GM23338 (cell line): ENCODE measurements around the gene SRD5A2. TPM values are rescaled to one million over a fixed set of nuclear protein-coding genes. Genes with fewer than 3 reads are reported as not detected.

Source experiments
- ATAC-seq: fragments of 200-7000 bp; cut with Tn5 transposase; 3 replicates; pipeline ENCODE4 v1.9.1; 2020
- DNase-seq: peaks from one replicate; pipeline ENCODE4 v3.0.0-alpha.2; 2015; ENCODE audit warnings: low spot score
- H2AFZ ChIP-seq: fragments of 200-600 bp; sonication (generic); 2 replicates; pipeline ENCODE4 v1.8.0; 2016; ENCODE audit warnings: antibody characterized with exemption, mild to moderate bottlenecking, moderate library complexity
- H3F3A ChIP-seq: fragments of 200-600 bp; sonication (generic); replicated peaks from 2 replicates; pipeline ENCODE4 v1.8.0; 2017; ENCODE audit warnings: antibody characterized with exemption, mixed run types, low read depth
- H3K27ac ChIP-seq: fragments of 200-600 bp; sonication (generic); 2 replicates; pipeline ENCODE4 v1.6.1; 2016; ENCODE audit warnings: low read depth
- H3K27me3 ChIP-seq: fragments of 200-600 bp; sonication (generic); 2 replicates; pipeline ENCODE4 v1.8.0; 2016; ENCODE audit warnings: mild to moderate bottlenecking, mixed run types, moderate library complexity; ENCODE audit not compliant: insufficient read depth
- H3K36me3 ChIP-seq: fragments of 200-600 bp; sonication (generic); 2 replicates; pipeline ENCODE4 v1.8.0; 2016; ENCODE audit warnings: mild to moderate bottlenecking; ENCODE audit not compliant: insufficient read depth
- H3K4me1 ChIP-seq: fragments of 200-600 bp; sonication (generic); 2 replicates; pipeline ENCODE4 v1.8.0; 2016; ENCODE audit warnings: mild to moderate bottlenecking, moderate library complexity; ENCODE audit not compliant: insufficient read depth
- H3K4me2 ChIP-seq: fragments of 200-600 bp; sonication (generic); 2 replicates; pipeline ENCODE4 v1.7.1; 2017; ENCODE audit warnings: mixed run types
- H3K4me3 ChIP-seq: fragments of 200-600 bp; sonication (generic); 2 replicates; pipeline ENCODE4 v1.6.1; 2016; ENCODE audit warnings: mixed run types
- H3K79me2 ChIP-seq: fragments of 200-600 bp; sonication (generic); replicated peaks from 2 replicates; pipeline ENCODE4 v1.8.0; 2017; ENCODE audit warnings: mild to moderate bottlenecking; ENCODE audit not compliant: insufficient read depth
- H3K9me2 ChIP-seq: fragments of 200-600 bp; sonication (generic); 2 replicates; pipeline ENCODE4 v1.8.0; 2017; ENCODE audit not compliant: insufficient read depth
- H4K20me1 ChIP-seq: fragments of 200-600 bp; sonication (generic); replicated peaks from 2 replicates; pipeline ENCODE4 v1.8.0; 2017; ENCODE audit warnings: mild to moderate bottlenecking; ENCODE audit not compliant: insufficient read depth
- H3K27ac Mint-ChIP-seq: 2 replicates; pipeline ENCODE4 v1.8.0; 2020; ENCODE audit warnings: inconsistent platforms, mild to moderate bottlenecking, moderate library complexity, mixed read lengths
- H3K27me3 Mint-ChIP-seq: 3 replicates; pipeline ENCODE4 v1.8.0; 2022; ENCODE audit warnings: low read depth, mild to moderate bottlenecking, moderate library complexity, mixed read lengths, inconsistent platforms; ENCODE audit not compliant: insufficient read depth, poor library complexity
- H3K36me3 Mint-ChIP-seq: 3 replicates; pipeline ENCODE4 v1.8.0; 2021; ENCODE audit warnings: low read depth, mild to moderate bottlenecking, inconsistent platforms, moderate library complexity, mixed read lengths
- H3K4me1 Mint-ChIP-seq: 3 replicates; pipeline ENCODE4 v1.8.0; 2020; ENCODE audit warnings: mild to moderate bottlenecking, inconsistent platforms, mixed read lengths
- H3K4me3 Mint-ChIP-seq: 3 replicates; pipeline ENCODE4 v1.8.0; 2021; ENCODE audit warnings: moderate library complexity, mild to moderate bottlenecking, inconsistent platforms, mixed read lengths
- H3K9me3 Mint-ChIP-seq: 3 replicates; pipeline ENCODE4 v1.8.0; 2020; ENCODE audit warnings: moderate library complexity, mild to moderate bottlenecking, inconsistent platforms, mixed read lengths
- CREB1 ChIP-seq: fragments of 250-450 bp; sonication (Bioruptor Pico); IDR thresholded peaks from 2 replicates; pipeline ENCODE4 v1.5.0; 2020; ENCODE audit warnings: low read depth, mild to moderate bottlenecking, moderate library complexity
- ETS1 ChIP-seq: IDR thresholded peaks from 2 replicates; pipeline ENCODE4 v1.6.1; 2016; ENCODE audit warnings: antibody characterized with exemption
- EZH2 ChIP-seq: fragments of 200-600 bp; sonication (generic); IDR thresholded peaks from one replicate; pipeline ENCODE4 v1.8.0; 2017; ENCODE audit warnings: antibody characterized with exemption, mild to moderate bottlenecking, low read depth; ENCODE audit not compliant: unreplicated experiment
- EZH2phosphoT487 ChIP-seq: fragments of 200-600 bp; sonication (generic); IDR thresholded peaks from one replicate; pipeline ENCODE4 v1.8.1; 2018; ENCODE audit warnings: antibody characterized with exemption; ENCODE audit not compliant: unreplicated experiment
- JUNB ChIP-seq: IDR thresholded peaks from one replicate; pipeline ENCODE4 v1.6.1; 2016; ENCODE audit warnings: antibody characterized with exemption; ENCODE audit not compliant: unreplicated experiment
- NANOG ChIP-seq: IDR thresholded peaks from 2 replicates; pipeline ENCODE4 v1.6.1; 2016; ENCODE audit warnings: antibody characterized with exemption, borderline replicate concordance
- POLR2AphosphoS5 ChIP-seq: IDR thresholded peaks from 2 replicates; pipeline ENCODE4 v1.6.1; 2016; ENCODE audit warnings: antibody characterized with exemption, low read depth
- ZNF114 ChIP-seq: fragments of 250-450 bp; sonication (Bioruptor Pico); IDR thresholded peaks from 2 replicates; pipeline ENCODE4 v1.5.0; 2020; ENCODE audit warnings: mild to moderate bottlenecking, moderate library complexity
- ZNF331 ChIP-seq: fragments of 250-450 bp; sonication (Bioruptor Pico); IDR thresholded peaks from 2 replicates; pipeline ENCODE4 v1.5.0; 2020; ENCODE audit warnings: low read depth, mild to moderate bottlenecking, moderate library complexity
- ZNF462 ChIP-seq: fragments of 250-450 bp; sonication (Bioruptor Pico); IDR thresholded peaks from 2 replicates; pipeline ENCODE4 v1.5.0; 2020; ENCODE audit warnings: mild to moderate bottlenecking, moderate library complexity
- polyA plus RNA-seq: library from polyadenylated mRNA; unstranded; fragments of >200 nt; fragmentation: Nextera tagmentation; extraction: Ambion mirVana; gene quantifications from 2 replicates; pipeline ENCODE4 v1.2.1, GENCODE V29; 2016
- total RNA-seq: library from RNA; depleted of rRNA; stranded (reverse); fragments of >200 nt; shearing (Covaris generic); gene quantifications from 2 replicates; pipeline ENCODE4 v1.2.3, GENCODE V29; 2014
- TF ChIP-seq, protein P1 (sequence below): IDR thresholded peaks from one replicate; pipeline ENCODE4 v1.6.1; 2018; ENCODE audit warnings: antibody characterized with exemption; ENCODE audit not compliant: unreplicated experiment
- TF ChIP-seq, protein P2 (sequence below), 2 experiments: fragments of 200-600 bp in 1 of 2; sonication (generic) in 1 of 2; conservative IDR thresholded peaks; 2 replicates each; pipeline versions ENCODE4 v1.5.1 to v1.6.1; 2016 to 2017; ENCODE audit warnings: antibody characterized with exemption in 2 of 2, low read depth in 2 of 2, mild to moderate bottlenecking in 2 of 2, moderate library complexity in 1 of 2

Gene SRD5A2
- total and polyA plus RNA-seq, 2 experiments from 2014 or later = 0.03 to 0.05 TPM

DNA sequence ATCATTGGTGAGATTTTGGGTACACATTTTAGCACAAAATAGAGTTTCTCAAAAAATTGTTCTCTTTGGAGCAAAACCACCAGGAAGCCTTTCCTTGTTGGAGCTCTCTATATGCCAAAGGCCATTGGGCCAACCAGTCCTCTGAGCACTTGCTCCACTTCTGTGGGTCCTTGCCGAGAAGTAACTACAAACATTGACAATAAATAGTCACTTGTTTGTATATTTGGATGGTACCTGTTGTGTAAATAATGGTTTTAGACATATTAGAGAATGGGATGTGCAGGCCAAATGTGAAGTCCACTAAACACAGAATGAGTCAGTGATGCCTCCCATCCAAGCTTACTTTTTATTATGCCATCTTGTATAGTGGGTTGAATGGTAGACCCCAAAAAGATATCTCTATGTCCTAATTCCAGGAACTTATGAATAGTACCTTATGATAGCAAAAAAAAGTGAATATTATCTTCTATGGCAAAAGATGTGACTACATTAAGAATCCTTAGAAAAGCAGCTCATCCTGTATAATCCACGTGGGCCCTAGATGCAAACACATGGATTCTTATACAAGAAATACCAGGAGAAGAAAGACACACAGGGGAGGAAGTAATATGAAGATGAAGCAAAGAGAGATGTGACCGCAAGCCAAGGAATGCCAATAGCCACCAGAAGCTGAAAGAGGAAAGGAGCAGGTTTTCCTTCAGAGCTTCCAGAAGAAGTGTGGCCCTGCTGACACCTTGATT lies 24.6 kb downstream of the SRD5A2 start (continued):
- TF ChIP-seq EZH2 = no peak

DNA sequence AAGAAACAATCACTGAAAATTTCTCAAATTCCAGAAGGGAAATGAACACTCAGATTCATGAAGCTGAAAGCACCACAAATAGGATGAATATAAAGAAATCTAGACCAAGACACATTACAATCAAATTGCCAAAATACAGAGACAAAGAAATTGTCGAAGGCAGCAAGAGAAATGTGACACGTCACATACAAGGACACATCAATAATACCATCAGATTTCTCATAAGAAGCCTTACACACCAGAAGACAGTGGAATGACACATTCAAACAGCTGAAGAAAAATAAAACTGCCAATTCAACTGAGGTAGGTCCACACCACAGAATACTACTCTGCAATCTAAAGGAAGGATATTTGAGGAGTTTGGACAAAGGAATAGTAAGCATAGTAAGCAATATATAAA lies 27.4 kb downstream of the SRD5A2 start:
- no peaks in the 10 kb centered on the region for H3K27me3 ChIP-seq
- H4K20me1 ChIP-seq = no peaks in the 10 kb centered on the region
- H3K79me2 ChIP-seq = no peaks in the 10 kb centered on the region
- DNase-seq (no peak), ATAC-seq (no peak)
- H2AFZ ChIP-seq = no peak overlapping the region
- no peak overlapping the region for H3K4me3 ChIP-seq
- no peak overlapping the region for H3K27ac Mint-ChIP-seq
- H3K4me2 ChIP-seq = no peak overlapping the region
- H3K4me3 Mint-ChIP-seq = no peak overlapping the region
- H3K27ac ChIP-seq = no peak overlapping the region
- no peaks in the 10 kb centered on the region for H3K4me1 Mint-ChIP-seq
- H3F3A ChIP-seq = no peaks in the 10 kb centered on the region
- no peaks in the 10 kb centered on the region for H3K27me3 Mint-ChIP-seq
- peaks cover 5% of the 10 kb centered on the region; the same call in 1 of the 2 replicates for H3K36me3 ChIP-seq
- H3K4me1 ChIP-seq = no peaks in the 10 kb centered on the region
- H3K9me3 Mint-ChIP-seq = peaks cover 31% of the 10 kb centered on the region
- H3K36me3 Mint-ChIP-seq = no peaks in the 10 kb centered on the region
- H3K9me2 ChIP-seq = peaks cover 4% of the 10 kb centered on the region; the same call in 1 of the 2 replicates
- TF ChIP-seq NANOG = no peak
- TF ChIP-seq, protein P1, sequence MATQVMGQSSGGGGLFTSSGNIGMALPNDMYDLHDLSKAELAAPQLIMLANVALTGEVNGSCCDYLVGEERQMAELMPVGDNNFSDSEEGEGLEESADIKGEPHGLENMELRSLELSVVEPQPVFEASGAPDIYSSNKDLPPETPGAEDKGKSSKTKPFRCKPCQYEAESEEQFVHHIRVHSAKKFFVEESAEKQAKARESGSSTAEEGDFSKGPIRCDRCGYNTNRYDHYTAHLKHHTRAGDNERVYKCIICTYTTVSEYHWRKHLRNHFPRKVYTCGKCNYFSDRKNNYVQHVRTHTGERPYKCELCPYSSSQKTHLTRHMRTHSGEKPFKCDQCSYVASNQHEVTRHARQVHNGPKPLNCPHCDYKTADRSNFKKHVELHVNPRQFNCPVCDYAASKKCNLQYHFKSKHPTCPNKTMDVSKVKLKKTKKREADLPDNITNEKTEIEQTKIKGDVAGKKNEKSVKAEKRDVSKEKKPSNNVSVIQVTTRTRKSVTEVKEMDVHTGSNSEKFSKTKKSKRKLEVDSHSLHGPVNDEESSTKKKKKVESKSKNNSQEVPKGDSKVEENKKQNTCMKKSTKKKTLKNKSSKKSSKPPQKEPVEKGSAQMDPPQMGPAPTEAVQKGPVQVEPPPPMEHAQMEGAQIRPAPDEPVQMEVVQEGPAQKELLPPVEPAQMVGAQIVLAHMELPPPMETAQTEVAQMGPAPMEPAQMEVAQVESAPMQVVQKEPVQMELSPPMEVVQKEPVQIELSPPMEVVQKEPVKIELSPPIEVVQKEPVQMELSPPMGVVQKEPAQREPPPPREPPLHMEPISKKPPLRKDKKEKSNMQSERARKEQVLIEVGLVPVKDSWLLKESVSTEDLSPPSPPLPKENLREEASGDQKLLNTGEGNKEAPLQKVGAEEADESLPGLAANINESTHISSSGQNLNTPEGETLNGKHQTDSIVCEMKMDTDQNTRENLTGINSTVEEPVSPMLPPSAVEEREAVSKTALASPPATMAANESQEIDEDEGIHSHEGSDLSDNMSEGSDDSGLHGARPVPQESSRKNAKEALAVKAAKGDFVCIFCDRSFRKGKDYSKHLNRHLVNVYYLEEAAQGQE = no peak
- no peak for TF ChIP-seq ZNF462
- no peak for TF ChIP-seq ZNF331
- TF ChIP-seq POLR2AphosphoS5 = no peak
- TF ChIP-seq ZNF114 = no peak
- TF ChIP-seq EZH2phosphoT487 = no peak
- no peak for TF ChIP-seq EZH2
- no peak for TF ChIP-seq CREB1 (CRISPR knock-in tag)
- TF ChIP-seq ETS1 = no peak
- no peak for TF ChIP-seq JUNB
- TF ChIP-seq, protein P2, sequence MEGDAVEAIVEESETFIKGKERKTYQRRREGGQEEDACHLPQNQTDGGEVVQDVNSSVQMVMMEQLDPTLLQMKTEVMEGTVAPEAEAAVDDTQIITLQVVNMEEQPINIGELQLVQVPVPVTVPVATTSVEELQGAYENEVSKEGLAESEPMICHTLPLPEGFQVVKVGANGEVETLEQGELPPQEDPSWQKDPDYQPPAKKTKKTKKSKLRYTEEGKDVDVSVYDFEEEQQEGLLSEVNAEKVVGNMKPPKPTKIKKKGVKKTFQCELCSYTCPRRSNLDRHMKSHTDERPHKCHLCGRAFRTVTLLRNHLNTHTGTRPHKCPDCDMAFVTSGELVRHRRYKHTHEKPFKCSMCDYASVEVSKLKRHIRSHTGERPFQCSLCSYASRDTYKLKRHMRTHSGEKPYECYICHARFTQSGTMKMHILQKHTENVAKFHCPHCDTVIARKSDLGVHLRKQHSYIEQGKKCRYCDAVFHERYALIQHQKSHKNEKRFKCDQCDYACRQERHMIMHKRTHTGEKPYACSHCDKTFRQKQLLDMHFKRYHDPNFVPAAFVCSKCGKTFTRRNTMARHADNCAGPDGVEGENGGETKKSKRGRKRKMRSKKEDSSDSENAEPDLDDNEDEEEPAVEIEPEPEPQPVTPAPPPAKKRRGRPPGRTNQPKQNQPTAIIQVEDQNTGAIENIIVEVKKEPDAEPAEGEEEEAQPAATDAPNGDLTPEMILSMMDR (conservative IDR thresholded peaks at IDR 0.05; ENCODE audit: low read depth in 2 of 2) = no peak
